NCI-H2227 treated with DMSO at 0.1 percent for 48 hours (cell line): ENCODE results near the gene HAGHL.
"Not testable (repeated sequence)": the region's sequence is repeated elsewhere in the genome, so short reads cannot be mapped to it uniquely, and the experiment has no call there.

Experiments
- DNase-seq: peaks from one replicate; lab custom pipeline; 2025; lab: John Stamatoyannopoulos, UW

The HAGHL gene

DNA sequence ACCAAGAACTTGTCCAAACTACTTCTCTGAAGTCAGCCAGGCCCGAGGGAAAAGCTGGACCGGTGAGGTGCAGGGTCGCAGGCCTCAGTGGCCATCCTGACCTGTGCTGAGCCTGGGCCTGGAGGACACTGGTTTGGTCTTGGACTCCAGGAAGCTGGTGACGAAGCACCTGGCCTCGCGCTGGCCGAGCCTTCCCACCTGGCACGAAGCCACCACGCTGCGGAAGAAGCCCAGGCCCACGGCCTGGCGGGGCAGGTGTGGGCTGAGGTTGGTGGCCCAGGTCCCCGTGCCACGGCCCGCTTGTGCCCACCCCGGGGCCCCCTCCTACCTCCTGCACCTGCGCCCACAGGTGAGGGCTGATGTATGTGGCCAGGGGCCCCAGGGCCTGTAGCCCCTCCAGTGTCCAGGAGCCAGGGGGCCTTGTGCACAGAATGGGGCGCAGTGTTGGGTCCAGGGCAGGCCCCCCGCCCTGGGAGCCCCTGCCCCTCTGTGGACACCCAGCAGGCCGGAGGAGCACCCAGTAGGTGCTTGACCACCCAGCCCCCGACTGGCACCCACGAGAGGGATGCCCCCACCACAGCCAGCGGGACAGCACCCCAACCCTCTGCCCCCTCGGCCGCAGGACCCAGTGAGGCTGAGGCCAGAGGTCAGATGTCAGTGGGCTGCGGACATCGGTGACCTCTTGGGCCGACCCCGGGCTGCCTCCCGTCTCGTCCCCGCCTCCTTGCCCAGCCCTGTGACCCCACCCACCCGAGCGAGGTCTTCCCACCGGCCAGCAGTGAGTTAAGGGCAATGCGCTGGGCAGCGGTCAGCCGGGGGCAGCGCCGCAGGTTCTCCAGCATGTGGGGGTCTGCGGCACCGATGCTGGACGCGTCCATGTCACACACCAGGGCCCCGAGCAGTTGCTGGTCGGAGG, 47.4 kb downstream of the HAGHL start:
- DNase-seq: no peak

DNA sequence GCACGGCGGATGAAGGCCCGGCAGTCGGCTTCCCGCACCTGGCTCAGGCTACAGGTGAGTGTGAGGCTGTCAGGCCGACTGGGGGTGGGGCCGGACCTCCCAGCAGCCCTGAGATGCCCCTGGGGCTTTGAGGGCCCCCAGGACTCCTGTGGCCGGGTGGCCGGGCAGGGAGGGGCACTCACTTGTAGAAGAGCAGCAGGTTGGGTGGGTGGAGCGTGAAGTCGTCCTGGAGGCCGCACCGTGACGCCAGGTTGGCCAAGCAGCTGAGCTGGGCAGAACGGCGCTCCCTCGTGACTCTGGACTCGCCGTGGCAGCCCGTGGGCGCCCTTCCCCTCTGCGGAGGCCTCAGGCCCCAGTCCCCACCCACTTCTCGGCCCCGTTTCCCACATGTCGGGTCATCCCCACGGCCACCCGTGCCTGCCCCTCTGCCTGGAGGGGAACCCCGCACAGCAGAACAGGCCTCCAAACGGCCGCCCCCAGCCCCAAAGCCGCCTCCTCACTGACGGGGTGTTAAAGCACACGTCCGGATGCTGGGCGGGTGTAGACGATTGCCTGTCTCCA, 48.4 kb downstream of the HAGHL start:
- DNase-seq: no peak

DNA sequence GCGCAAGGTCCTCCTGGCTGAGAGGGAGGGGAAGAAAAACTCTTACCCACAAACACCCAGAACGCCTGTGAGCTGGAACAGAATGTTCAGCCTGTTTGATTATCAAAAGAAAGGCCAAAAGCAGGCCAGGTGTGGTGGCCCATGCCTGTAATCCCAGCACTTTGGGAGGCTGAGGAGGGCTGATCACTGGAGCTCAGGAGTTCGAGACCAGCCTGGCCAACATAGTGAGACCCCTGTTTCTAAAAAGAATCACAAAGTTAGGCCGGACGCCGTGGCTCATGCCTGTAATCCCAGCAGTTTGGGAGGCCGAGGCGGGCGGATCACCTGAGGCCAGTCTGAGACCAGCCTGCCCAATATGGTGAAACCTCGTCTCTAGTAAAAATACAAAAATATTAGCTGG, 49.4 kb downstream of the HAGHL start:
- not testable (repeated sequence) for DNase-seq

DNA sequence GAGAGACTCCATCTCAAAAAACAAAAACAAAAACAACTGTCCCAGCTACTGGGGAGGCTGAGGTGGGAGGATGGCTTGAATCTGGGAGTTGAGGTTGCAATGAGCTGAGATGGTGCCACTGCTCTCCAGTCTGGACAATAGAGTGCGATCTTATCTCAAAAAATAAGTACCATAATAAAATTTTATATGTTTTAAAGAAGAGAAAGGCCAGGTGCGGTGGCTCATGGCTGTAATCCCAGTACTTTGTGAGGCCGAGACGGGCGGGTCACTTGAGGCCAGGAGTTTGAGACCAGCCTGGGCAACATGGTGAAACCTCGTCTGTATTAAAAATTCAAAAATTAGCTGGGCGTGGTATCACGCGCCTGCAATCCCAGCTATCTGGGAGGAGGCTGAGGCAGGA, 49.9 kb downstream of the HAGHL start:
- no peak for DNase-seq

DNA sequence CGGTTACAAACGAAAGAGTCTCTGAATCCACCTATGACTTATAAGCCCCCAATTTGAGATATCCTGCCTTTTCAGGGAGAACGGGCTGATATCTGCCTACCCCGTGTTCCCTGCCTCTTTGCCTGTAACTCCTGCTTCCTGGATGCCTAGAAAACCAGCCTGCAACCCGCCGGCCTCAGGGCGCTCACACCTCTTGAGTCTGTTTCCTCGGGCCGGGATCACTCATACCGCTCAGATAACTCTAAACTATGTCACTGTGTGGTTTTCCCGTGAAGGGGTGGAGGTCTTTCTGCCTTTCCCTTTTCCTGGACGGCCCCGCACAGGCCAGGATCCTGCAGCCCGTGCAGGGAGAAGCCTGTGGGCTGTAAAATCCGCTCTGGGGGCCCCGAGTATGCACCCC, 50.9 kb downstream of the HAGHL start:
- no peak for DNase-seq

DNA sequence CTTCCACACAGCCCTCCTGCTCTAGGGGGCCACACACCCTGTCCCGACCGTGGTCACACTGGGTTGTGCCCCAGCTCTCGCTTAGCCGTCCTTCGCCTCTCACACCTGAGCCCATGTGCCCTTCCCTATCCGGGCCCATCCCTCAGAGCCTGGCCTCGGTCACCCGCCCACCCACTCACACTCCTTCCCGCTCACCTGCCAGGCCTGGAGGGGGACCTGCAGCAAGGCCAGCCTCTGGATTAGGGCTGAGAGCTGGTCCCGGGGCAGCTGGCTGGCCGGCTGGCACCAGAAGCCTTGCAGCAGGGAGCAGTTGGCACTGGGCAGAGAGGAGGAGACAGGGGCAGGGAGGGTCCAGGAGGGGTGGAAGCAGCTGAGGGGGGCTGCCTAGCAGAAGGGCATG, 51.5 kb downstream of the HAGHL start:
- DNase-seq: no peak

DNA sequence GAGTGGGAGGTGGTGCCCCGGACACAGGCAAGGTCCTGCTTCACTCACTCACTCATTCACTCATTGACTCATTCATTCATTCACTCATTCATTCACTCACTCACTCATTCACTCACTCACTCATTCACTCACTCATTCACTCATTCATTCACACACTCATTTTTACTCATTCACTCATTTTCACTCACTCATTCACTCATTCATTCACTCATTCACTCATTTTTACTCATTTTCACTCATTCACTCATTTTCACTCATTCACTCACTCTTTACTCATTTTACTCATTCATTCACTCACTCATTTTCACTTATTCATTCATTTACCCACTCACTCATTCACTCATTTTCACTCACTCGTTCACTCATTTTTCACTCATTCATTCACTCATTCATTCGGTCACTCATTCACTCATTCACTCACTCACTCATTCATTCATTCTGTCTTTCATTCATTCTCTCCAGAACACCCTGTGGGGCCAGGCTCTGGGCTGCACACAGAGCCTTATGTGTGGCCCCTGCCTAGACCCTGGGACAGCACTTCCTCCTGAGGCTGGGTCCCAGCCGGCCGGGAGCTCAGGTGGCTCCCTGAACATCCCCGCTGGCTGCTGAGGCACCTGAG, 52.1 kb downstream of the HAGHL start:
- no peak for DNase-seq
